ENCODE measurements around the gene MTHFD1L.

MTHFD1L gene

DNA sequence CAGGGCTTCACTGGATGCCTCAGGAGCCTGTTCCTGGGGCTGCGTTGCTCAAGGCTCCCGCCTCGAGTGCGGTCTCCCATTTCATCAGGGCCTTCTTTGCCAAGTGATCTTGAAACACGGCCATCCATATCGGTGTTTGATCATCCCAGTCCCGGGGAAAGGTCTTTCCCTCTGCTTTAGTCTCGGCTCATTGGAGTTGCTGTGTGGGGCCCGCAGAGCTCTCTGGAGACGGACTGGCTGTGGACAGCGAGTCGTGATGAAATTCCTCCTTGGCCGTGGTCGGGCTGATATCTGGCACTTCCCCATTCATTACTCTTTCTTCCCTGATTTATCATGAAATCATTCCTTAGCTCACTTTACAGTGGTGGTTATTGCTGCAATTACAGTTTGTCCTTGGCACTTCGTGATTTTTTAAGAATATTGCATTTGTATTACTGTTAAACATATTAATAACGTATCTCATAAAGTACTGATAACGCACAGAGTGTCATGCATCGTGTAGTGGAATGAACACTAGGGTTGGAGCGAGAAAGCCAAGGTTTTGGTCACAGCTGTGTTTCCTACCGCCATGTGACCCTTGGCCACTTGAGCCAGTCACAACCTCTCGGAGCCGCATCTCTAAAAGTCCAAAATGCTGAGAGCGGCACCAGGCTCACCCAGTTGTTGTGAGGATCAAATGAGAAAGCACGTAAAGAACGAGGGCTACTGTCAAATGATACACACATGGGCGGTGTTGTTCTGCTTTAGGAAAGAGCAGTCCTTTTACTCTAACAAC, 71.8 kb downstream of the MTHFD1L start:
- no peak for DNase-seq

DNA sequence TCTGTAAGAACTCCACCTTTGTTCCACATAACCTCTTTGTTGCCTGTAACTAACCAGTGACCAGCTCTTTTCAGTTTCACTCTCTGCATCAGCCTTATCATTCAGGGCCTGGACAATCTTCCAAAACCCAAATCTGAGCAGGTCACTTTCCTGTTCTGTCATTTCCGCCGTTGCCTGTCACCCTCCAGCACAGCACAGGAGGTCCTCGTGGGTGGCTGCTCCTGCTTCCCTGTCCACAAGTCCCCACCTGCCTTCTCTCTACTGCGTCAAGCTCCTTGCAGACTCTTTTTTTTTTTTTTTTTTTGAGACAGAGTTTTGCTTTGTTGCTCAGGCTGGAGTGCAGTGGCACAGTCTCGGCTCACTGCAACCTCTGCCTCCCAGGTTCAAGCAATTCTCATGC, 73.9 kb downstream of the MTHFD1L start:
- no peak for DNase-seq

DNA sequence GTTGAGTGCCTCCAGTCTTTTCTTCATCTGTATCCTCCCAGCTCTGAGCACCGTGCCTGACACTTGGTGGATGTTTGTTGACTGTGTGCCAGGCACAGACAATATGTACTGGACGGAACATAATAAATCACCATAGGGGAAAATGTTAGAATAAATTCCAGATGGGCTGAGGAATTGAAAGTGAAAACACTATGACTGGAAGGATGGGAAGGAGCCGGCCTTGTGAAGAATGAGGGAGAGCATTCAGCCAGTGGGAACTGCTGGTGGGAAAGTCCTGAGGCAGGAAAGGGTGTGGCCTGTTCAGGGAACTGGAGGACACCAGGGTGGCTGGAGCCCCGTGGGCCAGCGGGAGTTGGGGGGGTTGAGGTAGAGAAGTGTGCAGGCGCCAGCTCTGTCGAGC, 75.4 kb downstream of the MTHFD1L start:
- DNase-seq = peak; percentile 24

DNA sequence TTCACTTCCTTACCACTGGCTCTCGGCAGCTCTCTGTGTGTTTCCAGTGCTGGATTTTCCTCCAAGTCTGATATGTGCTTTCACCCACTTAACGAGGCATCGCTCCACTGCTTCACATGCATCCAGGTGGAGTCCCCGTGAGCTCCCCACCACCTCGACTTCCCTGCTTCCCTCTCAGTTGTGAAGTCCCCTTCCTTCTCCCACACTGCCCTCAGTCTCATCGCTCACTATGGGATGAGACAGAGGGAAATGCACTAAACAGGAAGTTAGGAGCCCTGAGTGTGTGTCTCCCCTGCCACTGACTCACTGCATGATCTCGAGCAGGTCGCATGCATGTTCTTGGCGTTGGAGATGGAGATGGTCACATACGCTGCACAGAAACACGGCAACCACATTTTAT, 84.0 kb downstream of the MTHFD1L start:
- DNase-seq = no peak

DNA sequence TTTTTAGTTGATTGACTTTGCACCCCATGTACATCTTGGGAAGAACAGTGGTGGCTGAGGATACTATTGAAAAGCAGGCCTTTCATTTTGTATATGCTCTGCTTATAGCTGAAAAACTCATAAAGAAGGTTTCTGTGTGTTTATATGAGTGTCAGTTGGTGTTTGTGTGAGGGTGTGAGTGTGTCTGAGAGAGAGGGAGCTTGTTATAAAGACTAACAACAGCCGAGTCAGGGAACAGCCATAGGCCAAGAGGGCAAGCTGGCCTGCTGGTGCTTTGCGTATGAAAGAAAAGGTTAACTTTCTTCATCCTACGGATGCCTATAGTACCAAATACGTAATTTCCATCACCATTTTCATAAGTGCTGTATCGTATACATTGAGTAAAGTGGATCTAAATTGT, 88.3 kb downstream of the MTHFD1L start:
- DNase-seq = no peak

DNA sequence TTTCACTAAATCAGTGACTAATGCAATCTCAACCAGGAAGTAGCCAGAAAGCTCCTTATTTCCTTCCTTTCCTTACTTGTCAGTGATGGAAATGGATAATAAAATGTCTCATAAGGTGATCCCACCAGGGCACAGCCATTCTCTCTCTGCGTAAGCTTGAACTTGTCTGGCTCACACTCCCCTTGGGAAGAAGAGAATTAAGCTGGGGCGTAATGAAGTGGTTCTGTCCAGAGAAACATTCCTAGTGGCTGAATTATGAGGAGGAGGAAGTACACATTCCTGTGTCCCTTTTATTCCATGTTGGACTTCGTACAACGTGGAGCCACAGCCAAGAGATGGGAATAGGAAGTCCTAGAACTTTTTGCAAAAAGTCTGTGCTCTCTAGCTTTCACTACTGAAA, 93.7 kb downstream of the MTHFD1L start:
- DNase-seq = no peak

DNA sequence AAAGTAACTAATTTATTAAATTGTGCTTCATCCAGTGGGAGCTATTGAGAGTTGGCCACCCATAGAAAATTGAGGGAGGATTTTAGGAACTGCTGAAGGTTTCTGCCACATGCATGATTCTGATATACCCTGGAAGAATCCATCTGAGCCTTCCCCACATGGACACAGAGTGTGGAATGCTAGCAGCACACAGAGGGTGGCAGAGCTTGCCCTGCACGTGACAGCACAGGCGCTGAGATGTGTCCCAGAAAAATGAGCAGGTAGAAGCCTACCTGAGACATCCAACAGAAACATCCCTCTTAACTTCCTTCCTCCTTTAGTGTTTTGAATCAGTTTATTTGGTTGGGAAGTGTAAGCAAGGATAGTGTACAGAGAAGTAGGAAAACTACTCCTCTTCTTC, 96.9 kb downstream of the MTHFD1L start:
- DNase-seq = no peak

DNA sequence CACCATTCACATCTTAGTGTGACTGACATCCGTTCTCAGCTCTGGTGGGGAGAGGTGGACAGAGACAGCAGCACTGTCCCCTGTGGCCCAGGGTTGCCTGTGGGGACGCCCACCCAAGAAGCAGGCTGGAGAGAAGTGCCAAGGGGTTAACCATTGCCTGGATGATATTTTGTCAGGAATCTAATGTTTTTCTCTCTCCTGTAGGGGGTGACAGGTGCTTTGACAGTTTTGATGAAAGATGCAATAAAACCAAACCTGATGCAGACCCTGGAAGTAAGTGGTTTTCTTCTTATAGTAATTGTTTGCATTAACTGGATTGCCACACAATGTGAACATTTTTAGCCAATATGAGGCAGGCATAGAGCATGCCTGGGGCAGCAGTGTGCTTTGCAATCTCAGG, 99.3 kb downstream of the MTHFD1L start:
- DNase-seq = no peak

DNA sequence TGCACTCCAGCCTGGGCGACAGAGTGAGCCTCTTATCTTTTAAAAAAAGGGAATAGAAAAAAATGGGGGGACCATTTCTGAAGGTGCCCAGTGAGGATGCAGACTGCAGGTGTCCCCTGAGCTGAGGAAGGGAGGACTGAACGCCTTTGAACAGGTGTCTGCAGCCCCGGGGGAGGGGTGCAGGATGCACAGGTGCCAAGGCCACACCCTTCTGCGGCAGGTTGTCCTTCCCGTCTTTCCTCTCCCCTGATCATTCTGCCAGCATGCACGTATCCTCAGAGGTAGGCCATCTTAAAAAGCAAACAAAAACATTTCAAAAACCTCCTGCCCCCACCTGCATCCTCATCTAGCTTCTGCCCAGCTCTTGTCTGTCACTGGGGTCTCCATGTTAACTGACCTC, 101.3 kb downstream of the MTHFD1L start:
- no peak for DNase-seq

DNA sequence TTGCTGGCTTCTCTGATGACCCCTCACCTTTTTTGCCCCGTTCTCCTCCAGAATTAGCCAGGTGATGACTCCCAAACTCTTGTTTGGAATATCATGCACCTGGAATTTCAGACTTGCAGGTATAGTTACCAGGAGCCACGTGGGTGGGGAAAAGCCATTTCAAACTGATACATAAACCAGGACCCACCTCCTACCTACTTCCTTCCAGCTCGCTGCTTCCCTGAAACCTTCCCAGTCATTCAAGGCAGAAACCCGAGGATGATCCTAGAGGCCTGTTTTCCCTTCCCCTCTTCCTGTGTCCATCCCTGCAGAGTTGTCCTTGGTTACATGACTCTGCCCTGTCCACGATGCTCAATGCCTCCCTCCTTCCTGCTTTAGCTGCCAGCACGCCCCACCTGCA, 101.9 kb downstream of the MTHFD1L start:
- DNase-seq = no peak

DNA sequence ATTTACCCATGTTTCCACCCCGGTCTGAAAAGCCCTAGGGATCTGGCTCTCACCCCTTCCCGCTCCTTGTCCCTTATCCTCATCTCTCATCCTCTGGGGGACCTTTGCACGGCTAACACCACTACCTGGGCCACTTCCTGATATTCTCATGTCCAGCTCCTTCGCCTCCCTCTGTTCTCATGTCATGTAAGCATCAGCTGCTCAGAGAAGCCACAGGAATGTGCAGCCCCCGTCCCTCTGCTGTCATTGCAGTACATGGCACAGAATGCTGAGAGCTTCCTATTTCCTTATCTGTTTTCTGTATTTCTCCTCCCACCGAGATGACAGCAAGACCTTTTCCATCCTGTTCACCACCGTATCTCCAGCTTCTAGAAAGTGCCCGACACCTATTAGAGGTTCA, 102.4 kb downstream of the MTHFD1L start:
- no peak for DNase-seq

DNA sequence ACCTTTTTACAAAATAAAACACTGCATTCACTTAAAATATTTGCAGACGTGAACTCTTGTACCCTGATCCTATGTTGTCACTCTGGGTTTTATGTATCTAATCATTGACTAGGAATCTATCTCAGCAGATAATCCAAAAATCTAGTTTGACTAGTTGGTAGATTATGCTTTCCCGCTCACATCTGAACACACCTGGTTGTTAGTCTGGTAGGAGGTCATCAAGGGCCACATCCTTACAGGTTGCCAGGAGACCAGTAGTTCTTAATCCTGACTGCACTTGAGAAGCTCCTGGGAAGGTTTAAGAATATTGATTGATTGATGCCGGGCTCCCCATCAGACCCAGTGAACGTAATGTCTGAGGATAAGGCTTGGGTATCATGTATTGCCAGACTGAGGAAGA, 104.4 kb downstream of the MTHFD1L start:
- DNase-seq = no peak

DNA sequence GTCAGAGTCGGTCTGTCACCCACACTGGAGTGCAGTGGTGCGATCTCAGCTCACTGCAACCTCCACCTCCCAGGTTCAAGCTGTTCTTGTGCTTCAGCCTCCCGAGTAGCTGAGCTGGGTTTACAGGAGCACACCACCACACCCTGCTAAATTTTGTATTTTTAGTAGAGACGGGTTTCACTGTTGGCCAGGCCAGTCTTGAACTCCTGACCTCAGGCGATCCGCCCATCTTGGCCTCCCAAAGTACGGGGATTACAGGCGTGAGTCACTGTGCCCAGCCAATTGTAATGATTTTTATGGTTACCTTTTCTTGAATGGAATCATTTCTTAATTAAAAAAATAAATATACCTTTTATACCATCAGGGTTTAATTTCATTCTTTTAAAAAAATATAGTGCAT, 105.7 kb downstream of the MTHFD1L start:
- no peak for DNase-seq

DNA sequence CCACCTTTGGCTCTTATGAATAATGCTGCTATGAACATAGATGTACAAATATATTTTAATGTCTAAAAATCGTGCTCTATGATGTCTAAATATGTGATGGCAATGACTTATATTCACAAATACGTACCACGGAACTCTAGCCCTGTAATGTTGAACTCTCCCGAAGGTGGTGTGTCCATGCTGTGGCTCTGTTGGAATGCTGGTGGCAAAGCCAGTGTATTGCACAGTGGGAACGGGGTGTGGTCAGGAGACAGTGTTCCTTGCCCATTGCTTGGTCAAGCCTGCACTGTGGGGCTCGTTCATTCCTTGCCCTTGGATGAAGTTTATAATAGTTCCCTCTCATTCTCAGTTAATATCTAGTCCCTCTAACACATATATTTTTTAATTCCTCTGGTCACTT, 109.6 kb downstream of the MTHFD1L start:
- no peak for DNase-seq

DNA sequence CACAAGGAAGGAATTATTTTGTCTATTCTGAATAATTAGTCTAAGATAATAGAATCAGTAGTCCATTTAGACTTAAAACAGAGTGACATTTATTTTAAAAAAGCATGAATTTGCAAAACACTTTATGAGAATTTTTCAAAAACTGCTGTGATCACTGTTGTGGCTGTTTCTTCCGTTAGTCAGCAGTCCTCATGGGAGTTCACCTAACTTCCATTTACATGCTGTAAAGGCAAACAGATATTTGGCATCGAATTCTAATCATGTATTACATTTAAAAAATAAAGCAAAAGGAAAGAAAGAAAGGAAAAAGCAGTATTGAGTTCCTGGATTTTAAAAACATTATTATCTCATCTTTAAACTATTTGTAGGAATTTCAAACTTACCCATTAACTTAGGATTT, 111.8 kb downstream of the MTHFD1L start:
- DNase-seq = no peak

DNA sequence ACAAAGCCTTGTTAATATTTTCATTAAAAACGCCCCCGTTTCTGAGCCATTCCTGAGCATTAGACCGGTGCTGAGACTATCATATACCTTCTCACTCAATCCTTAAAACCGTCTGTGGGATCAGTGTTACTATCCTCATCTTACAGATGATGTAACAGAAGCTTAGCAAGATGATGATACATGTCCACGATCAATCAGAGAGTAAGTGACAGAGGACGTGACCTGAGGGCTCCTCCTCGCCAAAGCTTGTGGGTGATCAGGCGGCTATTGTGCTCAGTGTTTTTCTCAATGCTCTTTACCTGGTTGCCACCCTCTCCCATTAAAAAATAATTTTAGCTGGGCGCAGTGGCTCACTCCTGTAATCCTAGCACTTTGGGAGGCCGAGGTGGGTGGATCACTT, 113.1 kb downstream of the MTHFD1L start:
- no peak for DNase-seq

DNA sequence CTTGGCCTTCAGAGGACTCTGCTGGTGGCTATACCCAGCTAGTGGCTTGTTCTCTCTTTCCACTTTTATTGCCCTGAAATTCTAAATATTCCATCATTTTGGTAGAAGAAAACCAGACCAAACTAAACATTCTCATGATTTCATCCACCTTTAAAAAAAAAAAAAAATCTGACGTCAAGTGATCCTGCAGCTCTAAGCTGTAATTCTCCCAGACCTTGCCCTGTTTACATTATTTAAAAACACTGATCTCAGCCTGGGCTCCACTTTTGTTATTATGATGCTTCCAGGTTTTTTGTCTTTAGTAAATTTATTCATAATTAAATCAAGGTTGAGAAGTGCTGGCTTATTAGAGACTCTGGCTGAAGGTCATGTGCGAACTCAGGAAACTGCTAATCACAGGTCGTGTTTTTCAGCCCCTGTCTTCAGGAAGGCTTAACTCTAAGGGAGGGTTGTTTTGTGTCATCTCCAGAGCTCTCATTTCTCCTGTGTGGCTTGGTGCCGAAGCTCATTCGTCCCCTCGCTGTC, 114.4 kb downstream of the MTHFD1L start:
- no peak for DNase-seq

DNA sequence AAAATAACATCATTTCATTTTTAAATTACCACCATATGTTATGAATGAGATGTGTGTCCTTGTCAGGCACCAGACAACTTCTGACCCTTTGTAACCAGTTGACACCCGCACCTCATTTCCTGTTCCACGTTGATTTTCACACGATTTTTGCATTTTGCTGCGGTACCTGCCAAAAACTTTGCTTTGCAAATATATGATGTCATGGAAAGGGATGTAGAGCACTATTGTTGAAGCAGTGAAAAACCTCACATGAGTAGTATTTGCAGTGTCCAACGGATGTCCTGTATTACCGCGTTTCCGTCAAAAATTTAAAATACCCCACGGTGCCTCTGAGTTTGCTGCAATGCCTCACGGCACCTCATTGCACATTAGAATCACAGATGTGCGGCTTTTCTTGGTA, 115.6 kb downstream of the MTHFD1L start:
- DNase-seq = no peak

DNA sequence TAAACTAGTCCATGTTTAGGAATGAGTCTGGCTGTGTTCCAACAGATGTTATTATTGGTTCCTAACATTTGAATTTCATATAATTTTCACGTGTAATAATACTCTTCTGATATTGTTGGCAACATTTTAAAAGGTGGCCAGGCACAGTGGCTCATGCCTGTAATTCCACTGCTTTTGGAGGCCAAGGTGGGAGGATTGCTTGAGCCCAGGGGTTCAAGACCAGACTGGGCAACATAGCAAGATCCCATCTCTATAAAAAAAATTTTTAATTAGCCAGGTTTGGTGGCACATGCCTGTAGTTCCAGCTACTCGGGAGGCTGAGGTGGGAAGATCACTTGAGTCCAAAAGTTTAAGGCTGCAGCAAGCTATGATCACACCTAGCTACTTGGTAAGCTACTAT, 116.2 kb downstream of the MTHFD1L start:
- no peak for DNase-seq

DNA sequence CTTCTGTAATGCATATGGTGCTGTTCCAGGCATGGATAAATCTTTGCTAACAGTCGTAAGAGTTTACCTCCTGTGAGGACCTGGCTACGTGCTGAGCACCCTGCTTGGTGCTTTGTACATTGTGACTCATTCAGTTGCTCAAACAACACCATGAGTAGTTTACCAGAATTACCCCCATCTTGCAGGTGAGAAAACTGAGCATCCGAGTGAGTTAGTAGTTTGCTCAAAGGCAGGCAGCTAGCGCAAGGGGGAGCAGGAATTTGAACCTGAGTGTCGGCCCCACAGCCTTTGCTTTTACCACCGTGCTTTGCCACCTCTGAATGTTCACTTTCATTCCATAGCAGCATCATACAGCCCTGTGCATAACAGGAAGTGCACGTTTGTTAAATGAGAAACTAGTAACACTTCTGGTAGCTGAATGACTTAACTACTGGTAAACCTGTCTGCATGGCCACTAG, 121.9 kb downstream of the MTHFD1L start:
- no peak for DNase-seq

DNA sequence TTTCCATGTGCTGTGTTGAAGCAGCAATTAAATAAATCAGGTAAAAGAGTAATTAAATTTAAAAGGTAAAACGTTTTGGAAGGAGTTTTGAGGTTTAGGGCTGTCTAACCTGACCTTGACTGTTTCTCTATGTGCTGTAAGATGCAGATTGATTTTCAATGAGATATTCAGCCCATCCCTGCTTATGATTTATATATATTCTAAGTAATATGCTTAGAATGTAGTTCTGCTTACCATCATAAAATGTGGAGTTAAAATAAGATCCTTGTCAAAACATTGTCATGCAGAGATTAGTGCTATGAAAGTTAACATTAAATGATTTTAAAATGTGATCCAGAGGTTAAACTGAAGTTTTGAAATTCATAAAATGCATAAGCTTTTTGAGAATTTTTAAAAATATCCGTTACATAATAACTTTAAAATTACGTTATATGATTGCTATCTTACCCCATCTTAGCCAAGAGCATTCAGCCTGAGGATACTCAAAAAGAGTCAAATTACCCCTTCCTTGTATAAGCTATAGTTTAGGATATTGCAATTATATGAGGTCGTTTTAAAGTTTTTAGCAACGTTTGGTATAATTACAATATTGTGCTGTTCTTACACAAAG, 122.5 kb downstream of the MTHFD1L start:
- DNase-seq = no peak

DNA sequence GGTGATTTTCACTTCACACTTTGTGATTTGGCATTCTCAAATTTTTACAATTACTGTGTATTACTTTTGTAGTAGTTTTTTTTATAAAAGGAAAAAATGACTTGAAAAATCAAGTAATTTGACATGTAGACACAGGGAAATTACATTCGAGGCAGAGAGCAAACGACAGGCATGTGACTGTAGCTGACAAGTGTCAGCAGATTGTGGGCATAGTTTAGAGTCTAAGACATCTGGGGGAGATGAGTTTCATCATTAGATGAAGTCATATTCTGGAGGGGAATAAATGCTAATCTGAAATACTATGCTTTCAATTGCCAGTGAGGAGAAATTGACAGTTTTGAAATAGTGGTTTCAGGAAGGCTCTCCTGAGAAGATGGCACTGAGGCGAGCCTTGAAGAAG, 126.0 kb downstream of the MTHFD1L start:
- no peak for DNase-seq

DNA sequence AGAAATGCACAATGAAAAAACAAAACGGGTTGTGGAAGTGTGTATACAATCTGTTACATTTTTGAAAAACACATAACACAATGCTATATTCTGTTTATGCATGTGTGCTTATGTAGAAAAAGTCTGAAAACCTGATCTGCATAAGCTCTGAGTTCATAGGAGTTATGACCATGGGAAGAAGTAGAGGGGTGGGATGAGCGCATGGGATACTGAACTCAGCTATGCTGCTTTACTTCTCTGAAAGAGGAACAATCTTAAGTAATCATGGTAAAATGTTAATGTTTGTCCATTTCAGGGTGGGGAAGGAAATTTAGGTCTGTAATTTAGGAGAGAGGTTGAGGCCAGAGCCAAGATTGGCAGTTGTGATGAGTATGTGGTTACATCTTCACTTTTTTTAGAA, 126.8 kb downstream of the MTHFD1L start:
- DNase-seq = no peak

DNA sequence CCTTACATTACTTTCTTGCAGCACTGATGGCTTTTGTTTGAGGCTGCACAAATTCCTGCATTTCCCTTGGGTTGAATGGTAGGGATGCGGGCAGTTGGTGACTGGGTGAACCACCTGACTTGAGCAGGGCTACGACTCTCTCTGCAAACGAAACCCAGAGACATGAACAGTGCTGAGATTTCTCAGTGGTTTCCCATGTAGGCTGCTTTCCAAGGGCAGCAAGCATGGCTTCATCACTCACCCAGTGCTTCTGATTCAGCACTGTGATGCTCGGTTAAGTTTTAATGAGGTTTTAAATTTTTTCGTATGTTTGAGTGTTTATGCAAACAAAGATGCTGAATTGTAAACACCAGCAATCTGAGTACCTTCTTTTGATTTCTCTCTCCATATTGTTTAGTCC, 127.2 kb downstream of the MTHFD1L start:
- DNase-seq = no peak

DNA sequence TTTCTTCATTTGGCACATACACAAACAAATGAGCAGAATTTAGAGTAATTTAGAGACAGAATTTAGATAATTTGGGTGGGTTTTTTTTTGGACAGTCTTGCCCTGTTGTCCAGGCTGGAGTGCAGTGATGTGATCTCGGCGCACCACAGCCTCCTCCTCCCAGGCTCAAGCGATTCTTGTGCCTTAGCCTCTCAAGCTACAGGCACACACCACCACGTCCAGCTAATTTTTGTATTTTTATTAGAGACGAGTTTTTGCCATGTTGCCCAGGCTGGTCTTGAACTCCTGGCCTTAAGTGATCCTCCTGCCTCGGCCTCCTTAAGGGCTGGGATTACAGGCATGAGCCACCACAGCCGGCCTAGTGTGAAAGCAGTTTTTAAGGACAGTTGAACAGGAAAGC, 127.8 kb downstream of the MTHFD1L start:
- DNase-seq = no peak

Data from suppressor macrophage treated with lipopolysaccharide for 4 hours (primary cell).